ENCODE results near the gene P4HA2.

The P4HA2 gene

GRCh38 chr5:132270335-132270665 lies 42.6 kb upstream of the P4HA2 start:
- no peak overlapping the region for H3K27ac ChIP-seq (ENCODE audit: insufficient read depth, low read depth, low read length, poor library complexity, severe bottlenecking)
- WGBS, 2 experiments, result 93 to 95% methylated on average over 1 of the region's 1 CpG
- no peak overlapping the region for H3K4me3 ChIP-seq (ENCODE audit: insufficient read depth, low read depth, low read length)
- no peaks in the 10 kb centered on the region for H3K9me3 ChIP-seq (ENCODE audit: control insufficient read depth, low read length)
- H3K27me3 ChIP-seq (ENCODE audit: control insufficient read depth, insufficient read depth, low read length, poor library complexity, severe bottlenecking), result no peaks in the 10 kb centered on the region
- H3K36me3 ChIP-seq (ENCODE audit: control insufficient read depth, insufficient read depth, low read length), result no peaks in the 10 kb centered on the region
- peaks cover 16% of the 10 kb centered on the region for H3K4me1 ChIP-seq (ENCODE audit: control insufficient read depth, insufficient read depth, low read length)

GRCh38 chr5:132269635-132270334 lies 42.1 kb upstream of the P4HA2 start:
- Histone ChIP-seq H3K4me1 (ENCODE audit: control insufficient read depth, insufficient read depth, low read length) (peaks cover 16% of the 10 kb centered on the region), H3K36me3 (ENCODE audit: control insufficient read depth, insufficient read depth, low read length) (no peaks in the 10 kb centered on the region), H3K4me3 (ENCODE audit: insufficient read depth, low read depth, low read length) (no peak overlapping the region), H3K9me3 (ENCODE audit: control insufficient read depth, low read length) (no peaks in the 10 kb centered on the region), H3K27ac (ENCODE audit: insufficient read depth, low read depth, low read length, poor library complexity, severe bottlenecking) (no peak overlapping the region), H3K27me3 (ENCODE audit: control insufficient read depth, insufficient read depth, low read length, poor library complexity, severe bottlenecking) (no peaks in the 10 kb centered on the region)
- 94 to 97% methylated on average over 3 of the region's 3 CpGs for WGBS, 2 experiments

- Histone ChIP-seq H3K27me3 (ENCODE audit: control insufficient read depth, insufficient read depth, low read length, poor library complexity, severe bottlenecking) (no peaks in the 10 kb centered on the region), H3K36me3 (ENCODE audit: control insufficient read depth, insufficient read depth, low read length) (no peaks in the 10 kb centered on the region), H3K4me1 (ENCODE audit: control insufficient read depth, insufficient read depth, low read length) (peaks cover 16% of the 10 kb centered on the region), H3K9me3 (ENCODE audit: control insufficient read depth, low read length) (no peaks in the 10 kb centered on the region), H3K27ac (ENCODE audit: insufficient read depth, low read depth, low read length, poor library complexity, severe bottlenecking) (no peak overlapping the region), H3K4me3 (ENCODE audit: insufficient read depth, low read depth, low read length) (no peak overlapping the region)
- 73 to 79% methylated on average over 8 of the region's 8 CpGs for WGBS, 2 experiments
These were observed 41.3 kb upstream of the P4HA2 start for GRCh38 chr5:132268769-132269551.

- Histone ChIP-seq H3K4me1 (ENCODE audit: control insufficient read depth, insufficient read depth, low read length) (peaks cover 16% of the 10 kb centered on the region), H3K27ac (ENCODE audit: insufficient read depth, low read depth, low read length, poor library complexity, severe bottlenecking) (no peak overlapping the region), H3K9me3 (ENCODE audit: control insufficient read depth, low read length) (no peaks in the 10 kb centered on the region), H3K36me3 (ENCODE audit: control insufficient read depth, insufficient read depth, low read length) (no peaks in the 10 kb centered on the region), H3K27me3 (ENCODE audit: control insufficient read depth, insufficient read depth, low read length, poor library complexity, severe bottlenecking) (no peaks in the 10 kb centered on the region), H3K4me3 (ENCODE audit: insufficient read depth, low read depth, low read length) (no peak overlapping the region)
- WGBS, 2 experiments, result 82 to 86% methylated on average over 6 of the region's 6 CpGs
These were observed 40.5 kb upstream of the P4HA2 start for GRCh38 chr5:132267931-132268768.

GRCh38 chr5:132267166-132267739 lies 39.6 kb upstream of the P4HA2 start:
- Histone ChIP-seq H3K27me3 (ENCODE audit: control insufficient read depth, insufficient read depth, low read length, poor library complexity, severe bottlenecking) (no peaks in the 10 kb centered on the region), H3K36me3 (ENCODE audit: control insufficient read depth, insufficient read depth, low read length) (no peaks in the 10 kb centered on the region), H3K4me1 (ENCODE audit: control insufficient read depth, insufficient read depth, low read length) (peaks cover 16% of the 10 kb centered on the region), H3K9me3 (ENCODE audit: control insufficient read depth, low read length) (no peaks in the 10 kb centered on the region), H3K27ac (ENCODE audit: insufficient read depth, low read depth, low read length, poor library complexity, severe bottlenecking) (no peak overlapping the region), H3K4me3 (ENCODE audit: insufficient read depth, low read depth, low read length) (no peak overlapping the region)

- H3K36me3 ChIP-seq (ENCODE audit: control insufficient read depth, insufficient read depth, low read length), result no peaks in the 10 kb centered on the region
- peaks cover 16% of the 10 kb centered on the region for H3K4me1 ChIP-seq (ENCODE audit: control insufficient read depth, insufficient read depth, low read length)
- H3K9me3 ChIP-seq (ENCODE audit: control insufficient read depth, low read length), result no peaks in the 10 kb centered on the region
- no peaks in the 10 kb centered on the region for H3K27me3 ChIP-seq (ENCODE audit: control insufficient read depth, insufficient read depth, low read length, poor library complexity, severe bottlenecking)
- WGBS, 2 experiments, result 93 to 96% methylated on average over 1 of the region's 1 CpG
- no peak overlapping the region for H3K4me3 ChIP-seq (ENCODE audit: insufficient read depth, low read depth, low read length)
- no peak overlapping the region for H3K27ac ChIP-seq (ENCODE audit: insufficient read depth, low read depth, low read length, poor library complexity, severe bottlenecking)
These were observed 39.1 kb upstream of the P4HA2 start for GRCh38 chr5:132266836-132267160.

GRCh38 chr5:132266031-132266835 lies 38.6 kb upstream of the P4HA2 start:
- H3K4me3 ChIP-seq (ENCODE audit: insufficient read depth, low read depth, low read length), result no peak overlapping the region
- 90 to 93% methylated on average over 7 of the region's 7 CpGs for WGBS, 2 experiments
- no peak overlapping the region for H3K27ac ChIP-seq (ENCODE audit: insufficient read depth, low read depth, low read length, poor library complexity, severe bottlenecking)
- peaks cover 16% of the 10 kb centered on the region for H3K4me1 ChIP-seq (ENCODE audit: control insufficient read depth, insufficient read depth, low read length)
- no peaks in the 10 kb centered on the region for H3K9me3 ChIP-seq (ENCODE audit: control insufficient read depth, low read length)
- no peaks in the 10 kb centered on the region for H3K27me3 ChIP-seq (ENCODE audit: control insufficient read depth, insufficient read depth, low read length, poor library complexity, severe bottlenecking)
- H3K36me3 ChIP-seq (ENCODE audit: control insufficient read depth, insufficient read depth, low read length), result no peaks in the 10 kb centered on the region

GRCh38 chr5:132265336-132266030 lies 37.8 kb upstream of the P4HA2 start:
- peaks cover 21% of the 10 kb centered on the region for H3K4me1 ChIP-seq (ENCODE audit: control insufficient read depth, insufficient read depth, low read length)
- 75 to 81% methylated on average over 8 of the region's 8 CpGs for WGBS, 2 experiments
- no peak overlapping the region for H3K27ac ChIP-seq (ENCODE audit: insufficient read depth, low read depth, low read length, poor library complexity, severe bottlenecking)
- H3K36me3 ChIP-seq (ENCODE audit: control insufficient read depth, insufficient read depth, low read length), result no peaks in the 10 kb centered on the region
- H3K9me3 ChIP-seq (ENCODE audit: control insufficient read depth, low read length), result no peaks in the 10 kb centered on the region
- no peak overlapping the region for H3K4me3 ChIP-seq (ENCODE audit: insufficient read depth, low read depth, low read length)
- no peaks in the 10 kb centered on the region for H3K27me3 ChIP-seq (ENCODE audit: control insufficient read depth, insufficient read depth, low read length, poor library complexity, severe bottlenecking)

- 82 to 84% methylated on average over 4 of the region's 4 CpGs for WGBS, 2 experiments
- Histone ChIP-seq H3K27me3 (ENCODE audit: control insufficient read depth, insufficient read depth, low read length, poor library complexity, severe bottlenecking) (no peaks in the 10 kb centered on the region), H3K9me3 (ENCODE audit: control insufficient read depth, low read length) (no peaks in the 10 kb centered on the region), H3K27ac (ENCODE audit: insufficient read depth, low read depth, low read length, poor library complexity, severe bottlenecking) (no peak overlapping the region), H3K4me1 (ENCODE audit: control insufficient read depth, insufficient read depth, low read length) (peaks cover 29% of the 10 kb centered on the region), H3K4me3 (ENCODE audit: insufficient read depth, low read depth, low read length) (no peak overlapping the region), H3K36me3 (ENCODE audit: control insufficient read depth, insufficient read depth, low read length) (no peaks in the 10 kb centered on the region)
These were observed 37.1 kb upstream of the P4HA2 start for GRCh38 chr5:132264546-132265335.

Measured in ectodermal cell (in vitro differentiated cells).